H9 (cell line): ENCODE measurements around the gene NFKBIZ. TPM values are rescaled to one million over a fixed set of nuclear protein-coding genes. Genes with fewer than 3 reads are reported as not detected.

Source experiments
- DNase-seq: peaks from one replicate; pipeline ENCODE4 v3.0.0-alpha.2; 2017
- H2AFZ ChIP-seq: one replicate; pipeline ENCODE4 v1.6.1; 2013; ENCODE audit warnings: mild to moderate bottlenecking, low read length, control low read depth, moderate library complexity
- H2AK5ac ChIP-seq: 2 replicates; pipeline ENCODE4 v1.6.1; 2013; ENCODE audit warnings: low read length, control low read depth, mixed read lengths; ENCODE audit not compliant: insufficient read length
- H2BK120ac ChIP-seq: one replicate; pipeline ENCODE4 v1.6.1; 2013; ENCODE audit warnings: low read depth, mild to moderate bottlenecking, low read length, control low read depth, inconsistent platforms; ENCODE audit not compliant: poor library complexity, severe bottlenecking
- H2BK12ac ChIP-seq: 2 replicates; pipeline ENCODE4 v1.6.1; 2013; ENCODE audit warnings: low read length, control low read depth, mixed read lengths, low read depth; ENCODE audit not compliant: insufficient read length
- H2BK15ac ChIP-seq: 2 replicates; pipeline ENCODE4 v1.6.1; 2013; ENCODE audit warnings: low read depth, low read length, control low read depth
- H2BK20ac ChIP-seq: one replicate; pipeline ENCODE4 v1.6.1; 2013; ENCODE audit warnings: low read depth, mild to moderate bottlenecking, low read length, control low read depth, inconsistent platforms; ENCODE audit not compliant: poor library complexity, severe bottlenecking
- H2BK5ac ChIP-seq: 2 replicates; pipeline ENCODE4 v1.6.1; 2013; ENCODE audit warnings: low read length, control low read depth, mixed read lengths; ENCODE audit not compliant: insufficient read length
- H3K14ac ChIP-seq: 2 replicates; pipeline ENCODE4 v1.6.1; 2013; ENCODE audit warnings: low read length, control low read depth; ENCODE audit not compliant: insufficient read depth
- H3K18ac ChIP-seq: 2 replicates; pipeline ENCODE4 v1.6.1; 2013; ENCODE audit warnings: low read depth, mild to moderate bottlenecking, mixed read lengths, low read length, control low read depth; ENCODE audit not compliant: insufficient read length
- H3K23ac ChIP-seq: 2 replicates; pipeline ENCODE4 v1.6.1; 2013; ENCODE audit warnings: low read length, control low read depth, mixed read lengths, low read depth; ENCODE audit not compliant: insufficient read length
- H3K23me2 ChIP-seq: 2 replicates; pipeline ENCODE4 v1.6.1; 2013; ENCODE audit warnings: low read depth, mild to moderate bottlenecking, mixed read lengths, low read length, control low read depth; ENCODE audit not compliant: insufficient read length, poor library complexity, severe bottlenecking
- H3K27ac ChIP-seq: 2 replicates; pipeline ENCODE4 v1.5.1; 2013; ENCODE audit warnings: low read length, control low read depth, mixed read lengths, low read depth; ENCODE audit not compliant: insufficient read length
- H3K27me3 ChIP-seq: 2 replicates; pipeline ENCODE4 v1.6.1; 2013; ENCODE audit warnings: low read length, control low read depth, inconsistent platforms; ENCODE audit not compliant: insufficient read depth
- H3K4ac ChIP-seq: 2 replicates; pipeline ENCODE4 v1.6.1; 2013; ENCODE audit warnings: low read depth, mild to moderate bottlenecking, control low read depth, inconsistent platforms, low read length, moderate library complexity
- H3K4me1 ChIP-seq: 2 replicates; pipeline ENCODE4 v1.6.1; 2013; ENCODE audit warnings: low read length, control low read depth, inconsistent platforms; ENCODE audit not compliant: insufficient read depth
- H3K4me2 ChIP-seq: 2 replicates; pipeline ENCODE4 v1.6.1; 2013; ENCODE audit warnings: low read length, control low read depth, mixed read lengths; ENCODE audit not compliant: insufficient read length, insufficient read depth
- H3K56ac ChIP-seq: 2 replicates; pipeline ENCODE4 v1.6.1; 2013; ENCODE audit warnings: low read depth, mild to moderate bottlenecking, mixed read lengths, low read length, control low read depth; ENCODE audit not compliant: insufficient read length
- H3K79me1 ChIP-seq: 2 replicates; pipeline ENCODE4 v1.6.1; 2013; ENCODE audit warnings: low read depth, mild to moderate bottlenecking, moderate library complexity, low read length, control low read depth, inconsistent platforms; ENCODE audit not compliant: insufficient read depth, poor library complexity, severe bottlenecking
- H3K79me2 ChIP-seq: 2 replicates; pipeline ENCODE4 v1.6.1; 2013; ENCODE audit warnings: low read length, control low read depth, inconsistent platforms; ENCODE audit not compliant: insufficient read depth
- H3K9ac ChIP-seq: 2 replicates; pipeline ENCODE4 v1.6.1; 2013; ENCODE audit warnings: low read length, control low read depth, mixed read lengths; ENCODE audit not compliant: insufficient read length; ENCODE audit errors: extremely low read depth
- H3K9me3 ChIP-seq: one replicate; pipeline ENCODE4 v1.6.1; 2013; ENCODE audit warnings: low read depth, low read length, inconsistent platforms; ENCODE audit not compliant: control insufficient read depth
- H3T11ph ChIP-seq: one replicate; pipeline ENCODE4 v1.6.1; 2013; ENCODE audit warnings: mild to moderate bottlenecking, low read length, control low read depth, inconsistent platforms
- H4K20me1 ChIP-seq: one replicate; pipeline ENCODE4 v1.6.1; 2013; ENCODE audit not compliant: control insufficient read depth, insufficient read length, insufficient read depth
- H4K5ac ChIP-seq: 2 replicates; pipeline ENCODE4 v1.6.1; 2013; ENCODE audit warnings: low read depth, mild to moderate bottlenecking, mixed read lengths, low read length, control low read depth; ENCODE audit not compliant: insufficient read length
- H4K8ac ChIP-seq: replicated peaks from 2 replicates; pipeline ENCODE4 v1.6.1; 2013; ENCODE audit warnings: low read length, control low read depth, mixed read lengths, low read depth; ENCODE audit not compliant: insufficient read length
- H4K91ac ChIP-seq: 2 replicates; pipeline ENCODE4 v1.6.1; 2013; ENCODE audit warnings: low read depth, mild to moderate bottlenecking, moderate library complexity, mixed read lengths, low read length, control low read depth; ENCODE audit not compliant: insufficient read length
- H3K27ac Mint-ChIP-seq, 3 experiments: 2 replicates in 2 of 3; 3 replicates in 1 of 3; pipeline ENCODE4 v1.8.0; 2020 to 2021; ENCODE audit warnings: mixed read lengths in 3 of 3, mild to moderate bottlenecking in 1 of 3, moderate library complexity in 1 of 3
- H3K27me3 Mint-ChIP-seq: 2 replicates; pipeline ENCODE4 v1.8.0; 2021; ENCODE audit warnings: low read depth, mild to moderate bottlenecking, moderate library complexity, mixed read lengths
- H3K36me3 Mint-ChIP-seq, 3 experiments: 2 replicates in 2 of 3; 3 replicates in 1 of 3; pipeline ENCODE4 v1.8.0; 2020 to 2021; ENCODE audit warnings: low read depth in 3 of 3, mixed read lengths in 3 of 3; ENCODE audit not compliant: insufficient read depth in 1 of 3
- H3K4me1 Mint-ChIP-seq, 2 experiments: 2 replicates each; pipeline ENCODE4 v1.8.0; 2020; ENCODE audit warnings: mixed read lengths in 2 of 2
- H3K4me3 Mint-ChIP-seq, 2 experiments: 2 replicates in 1 of 2; 3 replicates in 1 of 2; pipeline ENCODE4 v1.8.0; 2020 to 2021; ENCODE audit warnings: mild to moderate bottlenecking in 2 of 2, mixed read lengths in 2 of 2, moderate library complexity in 1 of 2
- H3K9me3 Mint-ChIP-seq, 2 experiments: 2 replicates in 1 of 2; 3 replicates in 1 of 2; pipeline ENCODE4 v1.8.0; 2020; ENCODE audit warnings: mild to moderate bottlenecking in 2 of 2, mixed read lengths in 2 of 2, moderate library complexity in 1 of 2
- WGBS: extraction: QIAGEN DNeasy Blood & Tissue Kit; methylation state at CpG from one replicate; pipeline ENCODE4 v1.1.7; 2013; ENCODE audit warnings: missing lambda C conversion rate, low lambda C conversion rate, mixed read lengths; ENCODE audit not compliant: insufficient read length; ENCODE audit errors: extremely low coverage; 5-methylcytosine and 5-hydroxymethylcytosine counted together
- total RNA-seq: library from RNA; stranded (reverse); gene quantifications from 2 replicates; pipeline ENCODE4 v1.2.1, GENCODE V29; 2021
- TF ChIP-seq, protein P1 (sequence below): fragments of 200-600 bp; sonication (generic); conservative IDR thresholded peaks from 3 replicates; pipeline ENCODE4 v1.8.0; 2021; ENCODE audit warnings: antibody characterized with exemption, mild to moderate bottlenecking

Gene NFKBIZ
- total RNA-seq, 1 experiment from 2014 or later, result 11.1 TPM

DNA sequence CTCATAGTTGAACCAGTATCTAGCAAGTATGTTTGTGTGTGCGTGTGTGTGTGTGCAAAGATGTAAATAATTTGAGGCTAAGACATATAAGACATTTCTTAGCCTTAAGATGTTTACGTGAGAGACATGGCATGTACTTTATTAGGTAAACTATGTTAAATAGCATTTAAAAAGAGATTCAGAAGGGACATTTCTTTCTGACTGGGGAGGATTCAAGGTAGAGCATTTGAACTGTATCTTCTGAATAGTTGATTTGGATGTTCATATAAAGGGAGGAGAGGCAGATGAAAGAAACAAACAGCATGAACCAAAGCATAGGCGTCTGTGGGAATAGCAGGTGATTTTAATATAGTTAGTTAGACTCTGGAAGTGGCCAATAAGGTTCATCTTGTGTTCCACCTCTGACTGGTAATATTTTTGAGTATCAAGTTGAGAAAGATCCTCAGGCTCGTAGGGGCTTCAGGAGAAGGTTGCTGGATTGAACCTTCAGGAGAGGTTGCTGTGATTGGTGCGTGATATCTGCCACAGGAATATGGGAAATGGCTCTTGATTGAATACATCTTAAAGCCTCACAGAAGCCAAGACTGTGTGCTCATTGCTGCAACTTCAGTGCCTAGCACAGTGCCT is 12.6 kb downstream of the NFKBIZ start:
- no CpG with 5 or more reads among the region's 5 CpGs for WGBS
- Mint-ChIP-seq H3K9me3 (no peaks in the 10 kb centered on the region), H3K27me3 (no peaks in the 10 kb centered on the region)

More for the DNA sequence above, 12.6 kb downstream of the NFKBIZ start:
- no peaks in the 10 kb centered on the region for H3K27me3 ChIP-seq
- H2BK5ac ChIP-seq, result no peak overlapping the region
- Mint-ChIP-seq H3K36me3 (peaks cover 18 to 39% (median 38%) of the 10 kb centered on the region in 3 experiments; a peak in 6 of 7 replicates), H3K4me3 (no peak overlapping the region), H3K4me1 (peaks cover 3 to 4% of the 10 kb centered on the region in 2 experiments; a peak in 3 of 4 replicates), H3K27ac (peak overlapping the region in 1 of 3 experiments; percentile 10; a peak in 2 of 7 replicates)
- H3K9me3 ChIP-seq, result no peaks in the 10 kb centered on the region
- no peaks in the 10 kb centered on the region for H3K4me1 ChIP-seq
- H2BK12ac ChIP-seq, result no peak overlapping the region
- no peaks in the 10 kb centered on the region for H4K20me1 ChIP-seq
- H3K14ac ChIP-seq, result no peak overlapping the region
- no peak overlapping the region for H3K27ac ChIP-seq
- H3K4me2 ChIP-seq, result no peak overlapping the region
- H2AFZ ChIP-seq, result no peak overlapping the region
- no peak overlapping the region for H2BK15ac ChIP-seq
- no peak overlapping the region for H2AK5ac ChIP-seq
- no peak overlapping the region for H4K5ac ChIP-seq
- H3K9ac ChIP-seq, result no peak overlapping the region
- no peak overlapping the region for H3K23ac ChIP-seq
- TF ChIP-seq, protein P1, sequence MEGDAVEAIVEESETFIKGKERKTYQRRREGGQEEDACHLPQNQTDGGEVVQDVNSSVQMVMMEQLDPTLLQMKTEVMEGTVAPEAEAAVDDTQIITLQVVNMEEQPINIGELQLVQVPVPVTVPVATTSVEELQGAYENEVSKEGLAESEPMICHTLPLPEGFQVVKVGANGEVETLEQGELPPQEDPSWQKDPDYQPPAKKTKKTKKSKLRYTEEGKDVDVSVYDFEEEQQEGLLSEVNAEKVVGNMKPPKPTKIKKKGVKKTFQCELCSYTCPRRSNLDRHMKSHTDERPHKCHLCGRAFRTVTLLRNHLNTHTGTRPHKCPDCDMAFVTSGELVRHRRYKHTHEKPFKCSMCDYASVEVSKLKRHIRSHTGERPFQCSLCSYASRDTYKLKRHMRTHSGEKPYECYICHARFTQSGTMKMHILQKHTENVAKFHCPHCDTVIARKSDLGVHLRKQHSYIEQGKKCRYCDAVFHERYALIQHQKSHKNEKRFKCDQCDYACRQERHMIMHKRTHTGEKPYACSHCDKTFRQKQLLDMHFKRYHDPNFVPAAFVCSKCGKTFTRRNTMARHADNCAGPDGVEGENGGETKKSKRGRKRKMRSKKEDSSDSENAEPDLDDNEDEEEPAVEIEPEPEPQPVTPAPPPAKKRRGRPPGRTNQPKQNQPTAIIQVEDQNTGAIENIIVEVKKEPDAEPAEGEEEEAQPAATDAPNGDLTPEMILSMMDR, result no peak
- no peak overlapping the region for H4K91ac ChIP-seq
- no peak overlapping the region for H3T11ph ChIP-seq
- no peak overlapping the region for H2BK20ac ChIP-seq
- no peaks in the 10 kb centered on the region for H3K79me1 ChIP-seq
- no peak for DNase-seq
- no peak overlapping the region for H4K8ac ChIP-seq
- H3K56ac ChIP-seq, result no peak overlapping the region
- no peaks in the 10 kb centered on the region for H3K79me2 ChIP-seq
- no peak overlapping the region for H2BK120ac ChIP-seq
- H3K23me2 ChIP-seq, result no peaks in the 10 kb centered on the region
- H3K4ac ChIP-seq, result no peak overlapping the region
- H3K18ac ChIP-seq, result no peak overlapping the region
